PFSK-1 (cell line): Measurements from ENCODE around the gene TAF11L7.
"Not testable (repeated sequence)": the region's sequence is repeated elsewhere in the genome, so short reads cannot be mapped to it uniquely, and the experiment has no call there.

ENCODE experiments used
- POLR2AphosphoS5 ChIP-seq: IDR thresholded peaks from 2 replicates; pipeline ENCODE4 v1.6.1; 2012; ENCODE audit warnings: low read depth, mild to moderate bottlenecking, control low read depth, low read length, moderate library complexity
- SIN3A ChIP-seq: IDR thresholded peaks from 2 replicates; pipeline ENCODE4 v1.6.1; 2012; ENCODE audit warnings: mild to moderate bottlenecking, low read length, moderate library complexity, borderline replicate concordance; ENCODE audit not compliant: insufficient read depth
- TAF1 ChIP-seq: IDR thresholded peaks from 2 replicates; pipeline ENCODE4 v1.6.1; 2012; ENCODE audit warnings: low read length, control low read depth, borderline replicate concordance; ENCODE audit not compliant: insufficient read depth
- TF ChIP-seq, protein P1 (sequence below), 2 experiments: IDR thresholded peaks; 2 replicates each; pipeline versions ENCODE4 v1.6.1 to v1.8.0; 2011 to 2012; ENCODE audit warnings: low read depth in 2 of 2, low read length in 2 of 2, control low read depth in 1 of 2, inconsistent platforms in 1 of 2, mild to moderate bottlenecking in 1 of 2, moderate library complexity in 1 of 2; ENCODE audit not compliant: insufficient read depth in 1 of 2

DNA sequence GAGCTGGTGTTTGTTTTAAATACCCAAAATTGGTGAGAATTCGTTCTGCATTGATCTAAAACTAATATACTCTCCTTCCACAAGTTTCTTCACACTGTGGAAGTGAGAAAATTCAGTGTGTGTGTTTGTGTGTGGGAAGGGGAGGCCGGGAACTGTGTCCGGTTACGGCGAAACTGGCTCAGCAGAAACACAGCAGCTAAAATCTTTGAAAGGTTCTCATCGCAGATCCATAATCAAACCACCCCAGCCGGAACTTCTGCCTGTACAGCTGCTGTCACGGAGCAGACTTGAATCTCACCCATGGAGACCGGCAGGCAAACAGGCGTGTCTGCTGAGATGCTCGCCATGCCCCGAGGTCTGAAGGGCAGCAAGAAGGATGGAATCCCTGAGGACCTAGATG, 46.2 kb upstream of the TAF11L7 start, which contains the start of gene TAF11L13:
- TF ChIP-seq, protein P1, sequence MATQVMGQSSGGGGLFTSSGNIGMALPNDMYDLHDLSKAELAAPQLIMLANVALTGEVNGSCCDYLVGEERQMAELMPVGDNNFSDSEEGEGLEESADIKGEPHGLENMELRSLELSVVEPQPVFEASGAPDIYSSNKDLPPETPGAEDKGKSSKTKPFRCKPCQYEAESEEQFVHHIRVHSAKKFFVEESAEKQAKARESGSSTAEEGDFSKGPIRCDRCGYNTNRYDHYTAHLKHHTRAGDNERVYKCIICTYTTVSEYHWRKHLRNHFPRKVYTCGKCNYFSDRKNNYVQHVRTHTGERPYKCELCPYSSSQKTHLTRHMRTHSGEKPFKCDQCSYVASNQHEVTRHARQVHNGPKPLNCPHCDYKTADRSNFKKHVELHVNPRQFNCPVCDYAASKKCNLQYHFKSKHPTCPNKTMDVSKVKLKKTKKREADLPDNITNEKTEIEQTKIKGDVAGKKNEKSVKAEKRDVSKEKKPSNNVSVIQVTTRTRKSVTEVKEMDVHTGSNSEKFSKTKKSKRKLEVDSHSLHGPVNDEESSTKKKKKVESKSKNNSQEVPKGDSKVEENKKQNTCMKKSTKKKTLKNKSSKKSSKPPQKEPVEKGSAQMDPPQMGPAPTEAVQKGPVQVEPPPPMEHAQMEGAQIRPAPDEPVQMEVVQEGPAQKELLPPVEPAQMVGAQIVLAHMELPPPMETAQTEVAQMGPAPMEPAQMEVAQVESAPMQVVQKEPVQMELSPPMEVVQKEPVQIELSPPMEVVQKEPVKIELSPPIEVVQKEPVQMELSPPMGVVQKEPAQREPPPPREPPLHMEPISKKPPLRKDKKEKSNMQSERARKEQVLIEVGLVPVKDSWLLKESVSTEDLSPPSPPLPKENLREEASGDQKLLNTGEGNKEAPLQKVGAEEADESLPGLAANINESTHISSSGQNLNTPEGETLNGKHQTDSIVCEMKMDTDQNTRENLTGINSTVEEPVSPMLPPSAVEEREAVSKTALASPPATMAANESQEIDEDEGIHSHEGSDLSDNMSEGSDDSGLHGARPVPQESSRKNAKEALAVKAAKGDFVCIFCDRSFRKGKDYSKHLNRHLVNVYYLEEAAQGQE (IDR thresholded peaks at IDR 0.05; ENCODE audit: insufficient read depth in 1 of 2, low read depth in 2 of 2, low read length in 2 of 2) = not testable (repeated sequence)
- TF ChIP-seq POLR2AphosphoS5, TAF1, SIN3A: not testable (repeated sequence)
